ENCODE results near the gene TENT4B. TPM values are rescaled to one million over a fixed set of nuclear protein-coding genes. Genes with fewer than 3 reads are reported as not detected.
"Not testable (repeated sequence)": the region's sequence is repeated elsewhere in the genome, so short reads cannot be mapped to it uniquely, and the experiment has no call there.

Gene TENT4B
- polyA plus RNA-seq, 4 donors = 15.7 to 18.0 (median 16.6) TPM

- DNase-seq (ENCODE audit: low read depth in 4 of 4, low spot score in 2 of 4) = no peak
These were observed 702 bp downstream of the TENT4B start for GRCh38 chr16:50153596-50154419.

DNA sequence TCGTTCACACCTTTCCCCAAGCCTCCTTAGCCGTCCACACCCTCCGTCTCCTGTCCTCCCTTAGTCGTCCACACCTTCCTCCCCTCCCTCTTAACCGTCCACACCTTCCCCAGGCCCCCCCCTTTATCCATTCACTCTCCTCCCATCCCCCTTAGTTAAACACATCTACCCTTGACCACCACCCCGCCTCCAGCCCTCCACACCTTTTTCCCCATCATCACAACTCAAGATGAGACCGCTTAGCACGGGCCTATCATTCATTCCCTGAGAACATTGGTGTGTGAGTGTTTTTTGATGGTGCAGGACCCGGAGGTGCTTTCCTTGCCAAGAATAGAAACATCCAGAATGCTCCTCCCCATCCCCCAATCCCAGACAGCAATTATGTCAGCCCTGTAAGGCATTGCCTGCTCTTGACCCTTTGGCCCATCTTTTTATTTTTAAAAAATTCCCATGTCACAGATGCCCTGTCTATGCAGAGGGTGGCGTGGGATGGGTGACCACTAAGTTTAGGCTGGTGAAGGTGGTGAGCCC lies 1.4 kb downstream of the TENT4B start:
- no peak for DNase-seq (ENCODE audit: low read depth in 4 of 4, low spot score in 2 of 4)

DNA sequence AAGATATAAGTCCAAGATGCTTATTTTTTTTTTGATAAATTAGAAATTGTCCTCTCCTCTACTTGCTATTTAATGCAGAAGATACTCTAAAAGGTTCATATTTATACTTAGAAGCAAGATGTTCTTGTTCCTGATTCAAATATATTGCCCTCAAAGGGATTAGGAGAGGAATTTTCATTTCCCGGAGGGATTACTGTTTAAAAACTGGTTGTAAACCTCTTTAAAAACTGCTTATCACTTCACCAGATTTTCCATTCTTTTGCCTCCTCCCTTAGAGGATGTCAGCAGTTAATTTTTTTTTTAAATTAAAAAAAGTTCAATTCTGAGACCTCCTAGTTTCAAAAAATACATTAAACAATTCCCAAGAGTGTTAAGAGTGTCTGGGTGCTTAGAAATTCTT lies 2.8 kb downstream of the TENT4B start:
- DNase-seq (ENCODE audit: low read depth in 4 of 4, low spot score in 2 of 4) = no peak

DNA sequence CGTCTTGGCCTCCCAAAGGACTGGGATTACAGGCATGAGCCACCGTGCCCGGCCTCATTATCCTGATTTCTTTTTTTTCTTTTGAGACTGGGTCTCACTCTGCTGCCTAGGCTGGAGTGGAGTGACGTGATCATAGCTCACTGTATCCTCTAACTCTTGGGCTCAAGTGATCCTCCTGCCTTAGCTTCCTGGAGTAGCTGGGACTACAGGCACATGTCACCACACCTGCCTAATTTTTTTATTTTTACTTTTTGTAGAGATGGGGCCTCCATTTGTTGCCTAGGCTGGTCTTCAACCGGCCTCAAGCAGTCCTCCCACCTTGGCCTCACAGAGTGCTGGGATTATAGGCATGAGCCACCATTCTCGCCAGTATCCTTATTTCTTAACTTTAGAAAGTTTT lies 3.5 kb downstream of the TENT4B start:
- no peak for DNase-seq (ENCODE audit: low read depth in 4 of 4, low spot score in 2 of 4)

DNA sequence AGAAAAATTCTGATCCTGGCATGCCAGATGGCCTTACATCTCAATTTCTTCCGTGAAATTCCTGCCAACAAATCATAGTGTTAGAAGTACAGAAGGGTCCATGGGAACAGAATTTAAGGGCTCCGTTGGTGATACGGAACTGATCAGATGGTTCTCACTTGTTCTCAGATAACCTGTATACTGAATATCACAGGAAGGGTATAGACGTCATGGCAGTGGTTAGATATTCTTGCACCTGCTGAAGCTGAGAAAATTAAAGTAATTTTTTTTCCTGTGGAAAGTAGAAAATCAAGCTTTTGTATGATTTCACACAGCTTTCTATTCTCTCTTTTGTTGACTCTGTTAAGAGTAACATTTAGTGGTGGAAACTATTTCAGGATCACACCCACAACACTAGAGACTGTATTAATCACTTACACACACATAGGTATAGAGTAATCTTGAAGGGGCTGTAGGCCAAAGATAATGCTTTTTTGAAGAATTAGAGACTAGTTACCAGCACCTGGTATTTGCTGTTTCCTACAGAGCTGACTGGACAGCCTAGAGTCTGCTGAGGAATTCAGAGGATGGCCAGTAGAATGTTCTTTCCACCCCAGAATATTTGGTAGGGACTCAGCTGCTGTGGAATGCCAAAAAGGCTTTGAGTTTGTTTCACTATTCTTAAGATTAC lies 7.5 kb downstream of the TENT4B start:
- no peak for DNase-seq (ENCODE audit: low read depth in 4 of 4, low spot score in 2 of 4)

DNA sequence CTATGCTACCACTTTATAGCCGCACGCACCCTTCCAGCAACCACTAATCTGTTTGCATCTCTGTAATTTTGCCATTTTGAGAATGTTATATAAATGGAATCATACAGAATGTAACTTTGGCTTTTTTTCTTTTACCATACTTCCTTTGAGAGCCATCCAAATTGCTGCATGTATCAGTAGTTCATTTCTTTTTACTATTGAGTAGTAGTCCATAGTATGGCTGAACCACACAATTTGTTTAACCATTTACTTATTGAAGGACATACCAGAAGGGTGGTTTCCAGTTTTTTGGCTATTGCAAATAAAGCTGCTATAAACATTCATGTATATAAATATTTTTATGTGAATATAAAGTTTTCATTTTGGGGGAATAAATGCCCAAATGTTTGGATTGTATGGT lies 8.8 kb downstream of the TENT4B start:
- no peak for DNase-seq (ENCODE audit: low read depth in 4 of 4, low spot score in 2 of 4)

- DNase-seq (ENCODE audit: low read depth in 4 of 4, low spot score in 2 of 4) = no peak
These were observed 12.4 kb downstream of the TENT4B start for GRCh38 chr16:50165473-50165872.

DNA sequence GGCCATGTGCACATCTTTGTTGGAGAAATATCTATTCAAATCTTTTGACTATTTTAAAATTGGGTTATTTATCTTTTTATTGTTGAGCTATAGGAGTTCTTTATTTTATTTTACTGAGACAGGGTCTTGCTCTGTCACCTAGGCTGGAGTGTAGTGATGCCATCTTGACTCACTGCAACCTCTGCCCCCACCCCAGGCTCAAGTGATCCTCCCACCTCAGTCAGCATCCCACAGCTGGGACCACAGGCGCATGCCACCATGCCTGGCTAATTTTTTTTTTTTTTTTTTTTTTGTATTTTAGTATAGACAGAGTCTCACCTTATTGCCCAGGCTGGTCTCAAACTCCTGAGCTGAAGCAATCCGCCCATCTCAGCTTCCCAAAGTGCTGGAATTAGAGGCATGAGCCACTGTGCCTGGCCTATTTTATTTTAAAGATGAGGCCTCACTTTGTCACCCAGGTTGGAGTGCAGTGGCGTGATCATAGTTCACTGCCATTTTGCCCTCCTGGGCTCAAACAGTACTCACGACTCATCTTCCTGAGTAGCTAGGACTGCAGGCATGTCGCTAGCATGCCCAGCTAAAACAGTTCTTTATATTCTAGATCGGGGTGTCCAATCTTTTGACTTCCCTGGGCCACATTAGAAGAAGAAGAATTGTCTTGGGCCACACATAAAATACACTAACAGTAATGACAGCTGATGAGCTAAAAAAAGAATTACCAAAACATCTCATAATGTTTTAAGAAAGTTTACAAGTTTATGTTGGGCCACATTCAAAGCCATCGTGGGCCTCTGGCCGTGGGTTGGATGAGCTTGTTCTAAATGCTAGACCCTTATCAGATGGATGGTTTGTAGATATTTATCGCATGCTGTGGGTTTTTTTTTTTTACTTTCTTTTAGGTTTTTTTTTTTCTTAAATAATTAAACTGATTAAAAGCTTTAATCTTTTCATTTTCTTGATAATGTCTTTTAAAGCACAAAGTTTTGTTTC lies 13.7 kb downstream of the TENT4B start:
- no peak for DNase-seq (ENCODE audit: low read depth in 4 of 4, low spot score in 2 of 4)

DNA sequence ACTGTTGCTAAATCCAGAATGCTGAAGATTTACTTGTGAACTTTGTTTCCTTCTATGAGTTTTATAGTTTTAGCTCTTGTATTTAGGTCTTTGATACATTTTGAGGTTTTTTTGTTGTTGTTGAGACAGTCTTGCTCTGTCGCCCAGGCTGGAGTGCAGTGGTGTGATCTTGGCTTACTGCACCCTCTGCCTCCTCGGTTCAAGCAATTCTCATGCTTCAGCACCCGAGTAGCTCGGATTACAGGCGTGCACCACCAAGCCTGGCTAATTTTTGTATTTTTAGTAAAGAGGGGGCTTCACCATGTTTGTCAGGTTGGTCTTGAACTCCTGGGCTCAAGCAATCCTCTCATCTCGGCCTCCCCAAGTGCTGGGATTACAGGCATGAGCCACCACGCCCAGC lies 14.4 kb downstream of the TENT4B start:
- DNase-seq (ENCODE audit: low read depth in 4 of 4, low spot score in 2 of 4) = no peak

GRCh38 chr16:50169555-50170096 lies 16.5 kb downstream of the TENT4B start:
- no peak for DNase-seq (ENCODE audit: low read depth in 4 of 4, low spot score in 2 of 4)

DNA sequence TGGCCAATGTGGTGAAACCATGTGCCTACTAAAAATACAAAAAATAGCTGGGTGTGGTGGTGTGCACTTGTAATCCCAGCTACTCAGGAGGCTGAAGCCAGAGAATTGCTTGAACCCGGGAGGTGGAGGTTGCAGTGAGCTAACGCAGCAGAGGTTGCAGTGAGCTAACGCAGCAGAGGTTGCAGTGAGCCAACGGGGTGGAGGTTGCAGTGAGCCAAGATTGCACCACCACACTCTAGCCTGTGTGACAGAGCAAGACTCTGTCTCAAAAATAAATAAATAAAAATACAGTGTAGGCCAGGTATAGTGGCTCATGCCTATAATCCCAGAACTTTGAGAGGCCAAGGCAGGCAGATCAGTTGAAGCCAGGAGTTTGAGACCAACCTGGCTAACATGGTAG lies 18.7 kb downstream of the TENT4B start:
- not testable (repeated sequence) for DNase-seq (ENCODE audit: low read depth in 4 of 4, low spot score in 2 of 4)

DNA sequence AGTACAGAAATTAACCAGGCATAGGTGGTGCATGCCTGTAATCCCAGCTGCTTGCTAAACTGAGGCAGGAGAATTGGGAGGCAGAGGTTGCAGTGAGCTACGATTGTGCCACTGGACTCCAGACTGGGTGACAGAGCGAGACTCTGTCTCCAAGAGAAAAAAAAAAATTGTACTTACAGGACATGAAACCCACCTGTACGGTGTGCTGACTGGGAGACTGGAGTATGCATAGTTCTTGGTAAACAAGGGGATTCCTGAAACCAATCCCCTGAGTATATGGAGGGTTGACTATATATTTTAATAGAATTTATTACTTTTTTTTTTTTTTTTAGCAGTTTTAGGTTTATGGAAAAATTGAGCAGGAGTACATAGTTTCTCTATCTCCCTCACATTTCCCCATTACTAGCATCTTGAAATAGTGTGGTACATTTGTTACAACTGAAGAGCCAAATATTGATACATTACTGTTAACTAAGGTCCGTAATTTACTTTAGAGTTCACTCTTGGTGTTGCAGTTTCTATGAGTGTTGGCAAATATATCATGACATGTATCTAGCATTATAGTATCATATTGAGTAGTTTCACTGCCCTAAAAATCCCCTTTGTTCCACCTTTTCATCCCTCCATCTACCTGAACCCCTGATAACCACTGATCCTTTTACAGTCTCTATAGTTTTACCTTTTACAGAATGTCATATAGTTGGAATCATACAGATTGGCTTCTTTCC lies 19.3 kb downstream of the TENT4B start:
- no peak for DNase-seq (ENCODE audit: low read depth in 4 of 4, low spot score in 2 of 4)

DNA sequence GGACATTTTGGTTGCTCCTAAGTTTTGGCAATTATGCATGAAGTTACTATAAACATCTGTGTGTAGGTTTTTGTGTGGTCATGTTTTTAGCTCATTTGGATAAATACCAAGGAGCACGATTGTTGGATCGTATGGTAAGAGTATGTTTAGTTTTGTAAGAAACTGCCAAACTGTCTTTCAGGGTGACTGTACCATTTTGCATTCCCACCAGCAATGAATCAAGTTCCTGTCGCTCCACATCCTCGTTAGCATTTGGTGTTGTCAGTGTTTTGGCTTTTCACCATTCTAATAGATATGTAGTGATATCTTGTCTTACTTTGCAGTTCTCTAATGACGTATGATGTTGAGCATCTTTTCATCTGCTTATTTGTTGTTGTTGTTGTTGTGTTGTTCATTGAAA lies 20.2 kb downstream of the TENT4B start:
- no peak for DNase-seq (ENCODE audit: low read depth in 4 of 4, low spot score in 2 of 4)

GRCh38 chr16:50178491-50178941 lies 25.4 kb downstream of the TENT4B start:
- DNase-seq (ENCODE audit: low read depth in 4 of 4, low spot score in 2 of 4) = no peak

DNA sequence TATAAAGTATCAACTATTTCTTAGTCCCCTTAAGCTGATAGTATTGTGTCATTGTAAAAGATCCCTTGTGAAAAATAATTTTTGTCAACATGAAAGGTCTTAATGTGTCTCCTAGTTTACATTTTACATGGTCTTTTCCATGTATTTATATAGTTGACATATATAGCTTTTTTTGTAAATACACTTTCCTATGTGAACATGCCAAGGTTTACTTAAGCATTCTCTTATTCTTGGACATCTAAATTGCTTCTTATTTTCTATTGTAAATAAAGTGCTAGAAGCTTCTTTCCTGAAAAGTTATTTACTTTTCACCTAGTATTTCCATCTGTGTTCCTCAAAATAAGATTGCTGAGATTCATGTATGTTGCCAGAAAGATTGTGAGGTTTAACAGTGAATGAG lies 29.3 kb downstream of the TENT4B start:
- DNase-seq (ENCODE audit: low read depth in 4 of 4, low spot score in 2 of 4) = no peak

GRCh38 chr16:50183316-50183715 lies 30.2 kb downstream of the TENT4B start:
- DNase-seq (ENCODE audit: low read depth in 4 of 4, low spot score in 2 of 4) = no peak

GRCh38 chr16:50185005-50185505 lies 31.9 kb downstream of the TENT4B start:
- DNase-seq (ENCODE audit: low read depth in 4 of 4, low spot score in 2 of 4) = no peak

DNA sequence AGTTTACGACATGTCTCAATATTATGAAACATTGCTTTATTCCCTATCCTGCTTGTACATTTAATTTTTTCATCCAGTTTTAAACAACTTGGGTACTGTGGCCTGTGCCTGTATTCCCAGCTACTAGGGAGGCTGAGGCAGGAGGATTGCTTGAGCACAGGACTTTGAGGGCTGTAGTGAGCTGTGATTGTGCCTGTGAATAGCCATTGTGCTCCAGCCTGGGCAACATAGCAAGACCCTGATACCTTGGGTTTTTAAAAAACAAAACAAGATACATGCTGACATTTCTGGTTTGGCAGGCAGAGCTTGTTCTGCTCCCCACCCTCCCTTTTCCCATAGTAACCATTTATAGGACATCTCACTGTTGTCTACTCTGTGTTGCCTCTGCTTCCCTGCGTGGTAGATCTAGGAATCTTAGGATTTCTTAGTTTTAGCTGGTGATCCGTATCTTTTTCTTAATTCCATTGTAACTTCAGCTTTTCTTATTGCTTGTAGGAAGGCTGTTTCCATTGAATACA lies 35.6 kb downstream of the TENT4B start:
- DNase-seq (ENCODE audit: low read depth in 4 of 4, low spot score in 2 of 4) = no peak

DNA sequence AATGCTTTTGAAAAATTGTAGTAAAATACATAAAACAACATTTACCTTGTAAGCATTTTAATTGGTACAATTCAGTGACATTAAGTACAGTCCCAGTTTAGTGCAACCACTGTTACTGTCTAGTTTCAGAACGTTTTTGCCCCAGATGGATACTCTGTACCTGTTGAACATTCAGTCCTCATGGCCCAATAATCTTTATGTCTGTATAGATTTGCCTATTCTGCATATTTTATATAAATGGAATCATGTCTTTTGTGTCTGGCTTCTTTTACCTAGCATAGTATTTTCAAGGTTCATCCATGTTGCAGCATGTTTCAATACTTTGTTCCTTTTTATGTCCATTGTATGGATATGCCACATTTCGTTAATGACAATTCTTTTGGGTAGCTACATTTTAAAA lies 37.2 kb downstream of the TENT4B start:
- no peak for DNase-seq (ENCODE audit: low read depth in 4 of 4, low spot score in 2 of 4)

All from left renal cortex interstitium (tissue), 4 donors.